ENCODE measurements around the gene EXD1.
A peak's percentile ranks its signal among the peaks of the same experiment; 100 is the strongest.
"Not testable (repeated sequence)": the region's sequence is repeated elsewhere in the genome, so short reads cannot be mapped to it uniquely, and the experiment has no call there.

The EXD1 gene

GRCh38 chr15:41230650-41231421, at the start of gene EXD1, which contains the start of gene CHP1:
Gene EXD1 (minus strand): TSS chr15:41230757. CDS start chr15:41226575, 4,182 bp downstream.
Gene CHP1 (plus strand): TSS chr15:41231268. CDS start chr15:41231383, 115 bp downstream.
- DNase-seq = peak; percentile 96

DNA sequence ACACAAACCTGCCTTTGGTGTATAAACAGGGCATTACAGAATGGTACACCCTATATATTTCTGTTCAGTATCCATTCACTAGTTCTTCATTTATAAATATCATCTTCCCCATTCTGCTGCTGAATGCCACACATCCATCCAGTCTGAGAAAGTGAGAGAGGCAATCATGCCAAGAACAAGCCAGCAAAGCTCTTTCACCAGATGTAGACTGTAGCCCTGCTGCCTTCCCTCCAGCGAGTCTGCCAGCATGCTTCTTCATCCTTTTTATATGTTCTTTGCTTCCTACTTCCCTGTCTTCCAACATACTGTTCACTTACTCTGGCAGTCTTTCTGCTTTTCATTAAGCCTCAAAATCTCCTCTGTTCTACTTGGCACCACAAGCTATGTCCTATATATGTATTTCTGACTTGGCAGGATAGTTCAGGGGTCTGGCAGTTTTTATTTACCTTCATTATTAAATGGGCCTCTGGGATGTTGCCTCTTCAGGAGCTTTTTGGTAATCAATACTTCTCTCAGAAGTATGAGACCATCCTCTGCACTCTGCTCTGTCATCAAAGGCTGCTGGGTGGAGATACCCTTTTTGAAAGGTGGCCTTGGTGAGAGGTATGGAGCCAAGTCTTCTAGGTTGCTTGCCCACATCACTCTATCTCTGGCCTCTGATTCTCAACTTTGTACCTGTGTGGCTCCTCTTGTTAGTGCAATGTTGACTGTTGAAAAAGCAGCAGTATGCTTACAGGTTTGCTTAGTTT, 49.2 kb upstream of the EXD1 start:
- DNase-seq = no peak

GRCh38 chr15:41278319-41278718, 47.8 kb upstream of the EXD1 start:
- no peak for DNase-seq

- DNase-seq = no peak
Measured at GRCh38 chr15:41276831-41277230, 46.3 kb upstream of the EXD1 start.

- no peak for DNase-seq
Measured at GRCh38 chr15:41269887-41270286, 39.3 kb upstream of the EXD1 start.

GRCh38 chr15:41263891-41264351, 33.4 kb upstream of the EXD1 start:
- no peak for DNase-seq

DNA sequence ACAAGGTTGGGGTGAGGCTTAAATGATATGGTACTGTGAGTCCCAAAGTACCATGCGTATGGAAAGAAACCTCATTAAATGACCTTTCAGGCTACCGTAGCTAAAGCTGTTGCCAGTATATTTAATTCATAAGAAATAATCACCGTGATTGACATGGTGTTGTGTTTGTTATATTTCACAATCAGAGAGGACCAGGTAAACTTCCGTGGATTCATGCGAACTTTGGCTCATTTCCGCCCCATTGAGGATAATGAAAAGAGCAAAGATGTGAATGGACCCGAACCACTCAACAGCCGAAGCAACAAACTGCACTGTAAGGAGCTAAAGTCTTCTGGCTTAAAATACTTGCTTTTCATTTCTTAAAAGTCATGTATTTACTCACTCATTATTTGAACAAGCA, 32.0 kb upstream of the EXD1 start:
- DNase-seq = no peak

- not testable (repeated sequence) for DNase-seq
Measured at GRCh38 chr15:41260924-41261323, 30.4 kb upstream of the EXD1 start.

GRCh38 chr15:41259546-41260189, 29.1 kb upstream of the EXD1 start:
- DNase-seq = no peak

DNA sequence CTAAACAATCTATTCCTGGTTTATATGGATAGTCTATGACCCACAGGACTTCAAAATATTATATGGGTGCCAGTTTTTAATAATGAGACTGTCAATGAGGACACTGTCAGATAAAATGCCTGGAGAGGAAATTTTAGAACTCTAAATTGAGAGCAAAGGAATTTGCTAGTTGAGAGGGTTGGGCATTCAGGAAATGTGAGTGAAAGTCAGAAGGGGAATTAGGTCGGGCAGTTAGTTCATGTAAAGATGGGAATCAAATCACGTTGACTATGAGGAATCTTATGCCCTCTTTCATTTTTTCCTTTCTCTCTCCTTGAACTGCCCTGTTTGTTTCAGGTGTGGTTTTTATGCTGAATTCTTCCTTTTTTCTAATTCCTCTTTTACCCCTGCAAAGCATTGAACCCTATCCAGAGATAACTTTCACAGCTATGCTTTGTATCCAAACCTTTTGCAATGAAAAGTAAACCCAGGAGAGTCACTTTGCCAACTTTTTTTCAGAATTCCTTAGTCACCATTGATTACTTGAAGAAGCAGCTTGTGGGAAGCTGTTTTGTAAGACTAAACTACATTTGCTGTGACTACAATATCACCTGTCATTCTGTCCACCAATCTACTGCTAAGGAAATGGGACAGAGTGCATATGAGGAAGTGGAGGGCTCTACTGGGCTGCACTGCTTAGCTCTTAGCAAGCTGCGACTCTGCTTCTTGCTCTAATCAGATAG, 28.4 kb upstream of the EXD1 start:
- no peak for DNase-seq

- DNase-seq = no peak
Measured at GRCh38 chr15:41256577-41257038, 26.1 kb upstream of the EXD1 start.

DNA sequence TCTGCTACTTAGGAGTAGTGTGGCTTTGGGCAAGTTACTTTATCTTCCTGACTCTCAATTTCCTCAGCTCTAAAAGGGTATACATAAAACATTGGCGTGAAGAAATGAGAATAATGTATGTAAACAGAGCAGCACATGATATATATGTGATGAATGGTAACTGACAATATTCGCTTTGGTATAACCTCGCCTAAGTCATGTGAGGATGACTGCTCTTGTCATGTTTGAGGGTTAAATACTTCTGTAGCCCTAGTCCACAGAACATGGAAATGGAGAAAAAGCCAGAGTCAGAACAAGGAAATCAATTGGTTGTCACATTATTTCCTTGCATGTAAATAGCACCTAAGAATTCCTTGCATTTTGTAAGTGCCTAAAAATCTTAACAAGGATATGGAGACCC, 25.5 kb upstream of the EXD1 start:
- DNase-seq = no peak

- no peak for DNase-seq
Measured at GRCh38 chr15:41254560-41254959, 24.0 kb upstream of the EXD1 start.

DNA sequence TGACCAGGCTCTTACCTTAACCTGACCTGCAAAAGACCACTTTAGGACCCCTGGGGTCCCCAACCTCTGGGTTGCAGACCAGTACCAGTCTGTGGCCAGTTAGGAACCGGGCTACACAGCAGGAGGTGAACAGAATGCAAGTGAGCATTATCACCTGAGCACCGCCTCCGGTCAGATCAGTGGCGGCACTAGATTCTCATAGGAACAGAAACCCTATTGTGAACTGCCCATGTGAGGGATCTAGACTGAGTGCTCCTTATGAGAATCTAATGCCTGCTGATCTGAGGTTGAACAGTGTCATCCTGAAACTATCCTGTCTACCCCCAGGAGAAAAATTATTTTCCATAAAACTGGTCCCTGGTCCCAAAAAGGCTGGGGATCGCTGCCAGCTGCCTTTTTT, 20.9 kb upstream of the EXD1 start:
- no peak for DNase-seq

DNA sequence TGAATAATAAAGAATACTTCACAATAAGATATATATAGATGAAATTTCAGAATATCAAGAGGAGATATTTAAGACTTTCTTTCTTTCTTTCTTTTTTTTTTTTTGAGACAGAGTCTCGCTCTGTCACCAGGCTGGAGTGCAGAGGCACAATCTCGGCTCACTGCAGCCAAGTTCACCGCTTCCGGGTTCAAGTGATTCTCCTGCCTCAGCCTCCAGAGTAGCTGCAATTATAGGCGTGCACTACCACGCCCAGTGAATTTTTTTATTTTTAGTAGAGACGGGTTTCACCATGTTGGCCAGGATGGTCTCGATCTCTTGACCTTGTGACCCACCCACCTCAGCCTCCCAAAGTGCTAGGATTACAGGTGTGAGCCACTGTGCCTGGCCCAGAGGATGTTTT, 20.2 kb upstream of the EXD1 start:
- DNase-seq = not testable (repeated sequence)

- DNase-seq = no peak
Measured at GRCh38 chr15:41241221-41241964, 10.8 kb upstream of the EXD1 start.

DNA sequence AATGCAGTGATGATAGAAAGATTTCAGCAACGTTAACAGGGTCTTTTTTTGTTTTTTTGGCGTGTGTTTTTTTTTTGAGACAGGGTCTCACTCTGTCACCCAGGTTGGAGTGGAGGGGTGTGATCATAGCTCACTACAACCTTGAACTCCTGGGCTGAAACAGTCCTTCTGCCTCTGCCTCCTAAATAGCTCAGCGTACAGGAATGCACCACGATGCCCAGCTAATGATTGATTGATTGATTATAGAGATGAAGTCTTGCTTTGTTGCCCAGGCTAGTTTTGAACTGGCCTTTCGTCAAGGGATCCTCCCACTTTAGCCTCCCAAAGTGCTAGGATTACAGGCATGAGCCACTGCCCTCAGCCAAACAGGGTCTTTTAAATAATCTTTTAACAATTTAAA, 7.5 kb upstream of the EXD1 start:
- DNase-seq = no peak

- no peak for DNase-seq
Measured at GRCh38 chr15:41235929-41236328, 5.4 kb upstream of the EXD1 start.

GRCh38 chr15:41235228-41235627, 4.7 kb upstream of the EXD1 start:
- DNase-seq = not testable (repeated sequence)

DNA sequence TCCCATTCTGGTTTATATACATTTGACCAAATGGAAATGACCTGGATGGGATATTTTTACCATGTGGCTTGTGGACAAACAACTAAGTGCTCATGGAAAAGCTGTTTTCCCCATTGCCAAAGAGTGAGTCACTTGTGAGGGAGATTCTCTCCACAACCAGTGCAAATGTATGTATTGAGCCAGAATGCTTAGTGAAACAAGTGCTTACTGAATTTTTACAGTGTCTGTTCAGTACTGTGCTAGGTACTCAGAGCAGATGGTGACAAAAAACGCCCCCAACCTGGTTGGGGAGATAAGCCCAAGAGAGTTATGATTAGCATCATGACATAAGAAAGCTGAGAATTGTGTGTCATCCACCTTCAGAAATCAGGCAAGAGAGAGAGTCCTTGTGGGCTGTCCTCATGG, 2.8 kb upstream of the EXD1 start:
- DNase-seq = no peak

GRCh38 chr15:41231422-41232226, 1.1 kb upstream of the EXD1 start:
- DNase-seq = peak; percentile 3
